Fibroblast of lung (primary cell): ENCODE measurements around the gene XXYLT1. TPM values are rescaled to one million over a fixed set of nuclear protein-coding genes. Genes with fewer than 3 reads are reported as not detected.

Source experiments
- DNase-seq, 2 donors: peaks; one replicate each; pipeline versions ENCODE4 v3.0.0 to v3.0.0-alpha.2; 2010; ENCODE audit warnings: low read depth in 2 of 2
- H2AFZ ChIP-seq: 2 replicates; pipeline ENCODE4 v1.5.1; 2012; ENCODE audit warnings: low read length, control low read depth, inconsistent platforms
- H3K27ac ChIP-seq: 2 replicates; pipeline ENCODE4 v1.5.1; 2011; ENCODE audit warnings: low read length, control low read depth; ENCODE audit not compliant: insufficient read depth
- H3K27me3 ChIP-seq: 2 replicates; pipeline ENCODE4 v1.5.1; 2011; ENCODE audit warnings: mild to moderate bottlenecking, low read length; ENCODE audit not compliant: control insufficient read depth, insufficient read depth
- H3K36me3 ChIP-seq: 2 replicates; pipeline ENCODE4 v1.5.1; 2011; ENCODE audit warnings: low read length; ENCODE audit not compliant: control insufficient read depth, insufficient read depth
- H3K4me1 ChIP-seq: 2 replicates; pipeline ENCODE4 v1.5.1; 2011; ENCODE audit warnings: low read length; ENCODE audit not compliant: control insufficient read depth, insufficient read depth; ENCODE audit errors: extremely low read depth
- H3K4me2 ChIP-seq: 2 replicates; pipeline ENCODE4 v1.5.1; 2011; ENCODE audit warnings: low read length, control low read depth; ENCODE audit not compliant: insufficient read depth; ENCODE audit errors: extremely low read depth
- H3K4me3 ChIP-seq, 4 experiments: fragments of 200-600 bp in 1 of 4; sonication (generic) in 1 of 4; replicated peaks in 1 of 4; 2 replicates each; pipeline ENCODE4 v1.5.1; 2011 to 2016; ENCODE audit warnings: low read length in 4 of 4, low read depth in 3 of 4, mild to moderate bottlenecking in 3 of 4, control low read depth in 2 of 4, inconsistent platforms in 1 of 4, mixed read lengths in 1 of 4; ENCODE audit not compliant: insufficient read depth in 1 of 4; ENCODE audit errors: control extremely low read depth in 1 of 4
- H3K79me2 ChIP-seq: 2 replicates; pipeline ENCODE4 v1.5.1; 2012; ENCODE audit warnings: mild to moderate bottlenecking, low read length, inconsistent platforms; ENCODE audit not compliant: control insufficient read depth, insufficient read depth
- H3K9ac ChIP-seq: 2 replicates; pipeline ENCODE4 v1.5.1; 2011; ENCODE audit warnings: mild to moderate bottlenecking, low read length, control low read depth; ENCODE audit not compliant: insufficient read depth
- H3K9me3 ChIP-seq: 2 replicates; pipeline ENCODE4 v1.5.1; 2012; ENCODE audit warnings: low read depth, low read length; ENCODE audit not compliant: control insufficient read depth, insufficient read depth
- H4K20me1 ChIP-seq: 2 replicates; pipeline ENCODE4 v1.5.1; 2011; ENCODE audit warnings: low read length; ENCODE audit not compliant: control insufficient read depth, insufficient read depth; ENCODE audit errors: extremely low read depth
- CTCF ChIP-seq, 2 donors: IDR thresholded peaks in 1 of 2; conservative IDR thresholded peaks in 1 of 2; 1 replicate in 1 of 2; 2 replicates in 1 of 2; pipeline ENCODE4 v1.5.1; 2011 to 2012; ENCODE audit warnings: low read length in 2 of 2, control low read depth in 1 of 2, inconsistent platforms in 1 of 2, low read depth in 1 of 2, mild to moderate bottlenecking in 1 of 2
- EZH2 ChIP-seq: IDR thresholded peaks from 2 replicates; pipeline ENCODE4 v1.5.1; 2012; ENCODE audit warnings: low read length, control low read depth, mild to moderate bottlenecking; ENCODE audit errors: missing control alignments
- polyA plus RNA-seq, 2 donors: library from polyadenylated mRNA; depleted of rRNA in 1 of 2; stranded (reverse) in 1 of 2; unstranded in 1 of 2; fragments of >200 nt; gene quantifications; 2 replicates each; pipeline ENCODE4 v1.2.1, GENCODE V29; 2011 to 2012; ENCODE audit warnings: missing spikeins in 1 of 2
- total RNA-seq: library from RNA; depleted of rRNA; stranded (reverse); fragments of >200 nt; gene quantifications from 2 replicates; pipeline ENCODE4 v1.2.1, GENCODE V29; 2014

XXYLT1 gene
- total and polyA plus RNA-seq, 2 donors (not counting 1 experiment from before 2014, with no cell fraction given), result 12.4 to 18.5 TPM

GRCh38 chr3:195195321-195196209 lies 75.4 kb downstream of the XXYLT1 start:
- Histone ChIP-seq H3K79me2 (peaks cover 5% of the 10 kb centered on the region), H3K9me3 (no peaks in the 10 kb centered on the region), H4K20me1 (no peaks in the 10 kb centered on the region), H3K9ac (no peak overlapping the region), H3K4me1 (peaks cover 10% of the 10 kb centered on the region), H3K27ac (peak overlapping the region; percentile 29), H3K4me2 (no peak overlapping the region), H3K4me3 (no peak overlapping the region), H3K36me3 (no peaks in the 10 kb centered on the region), H3K27me3 (no peaks in the 10 kb centered on the region), H2AFZ (no peak overlapping the region)
- no peak for TF ChIP-seq EZH2
- no peak for DNase-seq

GRCh38 chr3:195194559-195195206 lies 76.3 kb downstream of the XXYLT1 start:
- H3K4me2 ChIP-seq, result no peak overlapping the region
- no peaks in the 10 kb centered on the region for H3K9me3 ChIP-seq
- H3K4me3 ChIP-seq, result no peak overlapping the region
- H3K27ac ChIP-seq, result no peak overlapping the region
- no peaks in the 10 kb centered on the region for H3K27me3 ChIP-seq
- H3K9ac ChIP-seq, result no peak overlapping the region
- TF ChIP-seq EZH2, result no peak
- no peak for TF ChIP-seq CTCF (conservative IDR thresholded peaks at IDR 0.05 in 1 of 2, IDR thresholded peaks at IDR 0.05 in 1 of 2; ENCODE audit: low read depth in 1 of 2, low read length in 2 of 2)
- peaks cover 10% of the 10 kb centered on the region for H3K4me1 ChIP-seq
- H3K79me2 ChIP-seq, result peaks cover 5% of the 10 kb centered on the region
- H3K36me3 ChIP-seq, result no peaks in the 10 kb centered on the region
- no peaks in the 10 kb centered on the region for H4K20me1 ChIP-seq
- no peak for DNase-seq
- no peak overlapping the region for H2AFZ ChIP-seq

- Histone ChIP-seq H3K27me3 (no peaks in the 10 kb centered on the region), H3K9me3 (no peaks in the 10 kb centered on the region), H4K20me1 (no peaks in the 10 kb centered on the region), H3K4me2 (no peak overlapping the region), H3K79me2 (peaks cover 6% of the 10 kb centered on the region), H2AFZ (no peak overlapping the region), H3K4me3 (no peak overlapping the region), H3K27ac (no peak overlapping the region), H3K36me3 (no peaks in the 10 kb centered on the region), H3K4me1 (peaks cover 18% of the 10 kb centered on the region), H3K9ac (no peak overlapping the region)
- DNase-seq, result no peak
- TF ChIP-seq EZH2 (no peak), CTCF (conservative IDR thresholded peaks at IDR 0.05 in 1 of 2, IDR thresholded peaks at IDR 0.05 in 1 of 2; ENCODE audit: low read depth in 1 of 2, low read length in 2 of 2) (no peak)
Measured at GRCh38 chr3:195191580-195191979, 79.4 kb downstream of the XXYLT1 start.
